ENCODE measurements around the gene KCNJ13. TPM values are rescaled to one million over a fixed set of nuclear protein-coding genes. Genes with fewer than 3 reads are reported as not detected.
"Not testable (repeated sequence)": the region's sequence is repeated elsewhere in the genome, so short reads cannot be mapped to it uniquely, and the experiment has no call there.

The KCNJ13 gene
- total RNA-seq, 1 experiment from 2014 or later, result not detected

DNA sequence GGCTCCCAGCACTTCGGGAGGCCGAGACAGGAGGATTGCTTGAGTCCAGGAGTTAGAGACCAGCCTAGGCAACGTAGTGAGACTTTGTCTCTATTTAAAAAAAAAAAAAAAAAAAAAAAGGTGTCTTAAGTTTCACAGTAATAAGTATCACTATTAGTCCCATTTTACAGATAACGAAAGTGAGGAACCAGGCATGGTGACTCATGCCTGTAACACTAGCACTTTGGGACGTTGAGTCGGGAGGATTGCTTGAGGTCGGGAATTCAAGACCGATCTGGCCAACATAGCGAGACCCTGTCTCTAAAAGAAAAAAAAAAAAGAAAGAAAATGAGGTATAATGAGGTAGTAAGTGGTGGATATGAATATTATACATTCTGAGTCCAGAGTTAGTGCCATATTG, 2.5 kb downstream of the KCNJ13 start:
- in situ Hi-C loops (cut with HindIII; ENCODE audit: low pct_unique_long_range_greater_than_20kb, low sequenced_read_pairs), result no loop called here
- no peak for DNase-seq (ENCODE audit: low read depth)

DNA sequence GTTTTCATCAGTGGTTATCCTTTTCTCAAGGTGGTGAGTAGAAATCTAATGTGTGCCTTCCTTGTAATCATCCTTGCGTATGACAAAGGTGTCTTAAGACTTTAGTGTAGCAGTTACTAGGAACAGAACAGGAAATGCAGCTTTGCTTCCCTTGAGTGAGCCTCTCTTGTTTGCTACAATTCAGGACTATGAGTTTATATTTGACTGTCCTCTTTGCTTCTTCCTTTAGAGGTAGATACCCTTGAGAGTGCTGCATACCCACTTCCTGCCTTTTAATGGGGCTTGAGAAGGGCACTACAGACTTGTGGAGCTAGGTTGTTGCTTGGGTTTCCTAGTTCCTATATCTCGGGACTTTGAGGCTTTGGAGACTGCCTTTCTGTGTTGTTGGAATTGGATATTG, 3.8 kb downstream of the KCNJ13 start:
- in situ Hi-C loops (cut with HindIII; ENCODE audit: low pct_unique_long_range_greater_than_20kb, low sequenced_read_pairs), result no loop called here
- DNase-seq (ENCODE audit: low read depth), result no peak

DNA sequence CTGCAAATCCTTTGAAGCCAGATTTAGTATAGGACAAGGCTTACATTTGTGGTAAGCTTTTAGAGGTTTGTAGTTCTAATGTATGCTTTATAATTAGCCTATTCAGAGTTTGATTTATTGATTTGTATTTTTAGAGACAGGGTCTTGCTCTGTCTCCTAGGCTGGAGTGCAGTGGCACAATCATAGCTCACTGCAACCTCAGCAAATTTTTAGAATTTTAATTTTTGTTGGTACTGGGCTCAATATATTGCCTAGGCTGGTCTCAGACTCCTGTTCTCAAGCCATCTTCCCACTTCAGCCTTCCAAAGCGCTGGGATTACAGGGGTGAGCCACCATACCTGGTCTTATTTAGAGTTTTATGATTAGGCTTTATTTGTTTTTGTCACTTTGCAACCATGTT, 4.5 kb downstream of the KCNJ13 start:
- in situ Hi-C loops (cut with HindIII; ENCODE audit: low pct_unique_long_range_greater_than_20kb, low sequenced_read_pairs), result no loop called here
- DNase-seq (ENCODE audit: low read depth), result no peak

DNA sequence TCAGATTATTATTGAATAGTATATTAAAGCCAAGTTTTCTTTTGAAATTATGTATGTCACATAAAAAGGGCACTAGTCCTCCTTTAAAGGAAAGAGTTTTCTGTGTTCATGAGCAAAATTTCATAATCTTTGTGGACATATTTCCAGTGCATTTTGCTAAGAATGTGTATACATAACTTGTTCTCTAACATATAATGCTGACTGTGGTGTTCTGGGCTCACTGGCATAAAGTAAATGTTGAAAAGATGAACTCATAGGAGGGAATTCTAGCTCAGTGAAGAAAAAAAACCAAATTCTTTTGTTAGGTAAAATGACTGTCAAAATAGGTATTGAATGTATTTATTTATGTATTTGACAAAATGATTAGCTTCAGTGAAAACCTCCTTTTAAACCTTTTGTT, 6.2 kb downstream of the KCNJ13 start:
- in situ Hi-C loops (cut with HindIII; ENCODE audit: low pct_unique_long_range_greater_than_20kb, low sequenced_read_pairs), result no loop called here
- no peak for DNase-seq (ENCODE audit: low read depth)

DNA sequence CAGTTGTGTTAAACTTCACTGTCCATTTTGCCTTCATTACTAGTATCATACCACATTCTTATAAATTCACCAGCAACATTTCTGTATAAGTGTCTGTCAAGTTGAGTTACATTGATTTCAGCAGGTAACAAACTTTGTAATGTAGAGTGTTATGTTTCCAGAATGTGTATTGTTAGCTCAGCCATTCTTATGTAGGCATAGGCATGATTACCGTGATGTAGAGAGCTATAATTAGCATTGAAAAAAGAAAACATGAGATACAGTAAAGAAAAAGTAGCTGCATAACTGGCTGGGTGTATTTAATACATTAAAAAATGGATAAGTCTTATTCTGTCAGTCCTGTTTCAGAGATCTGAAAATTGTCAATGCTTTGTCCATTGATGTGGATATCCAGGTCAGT, 8.5 kb downstream of the KCNJ13 start:
- in situ Hi-C loops (cut with HindIII; ENCODE audit: low pct_unique_long_range_greater_than_20kb, low sequenced_read_pairs), result no loop called here
- DNase-seq (ENCODE audit: low read depth), result no peak

DNA sequence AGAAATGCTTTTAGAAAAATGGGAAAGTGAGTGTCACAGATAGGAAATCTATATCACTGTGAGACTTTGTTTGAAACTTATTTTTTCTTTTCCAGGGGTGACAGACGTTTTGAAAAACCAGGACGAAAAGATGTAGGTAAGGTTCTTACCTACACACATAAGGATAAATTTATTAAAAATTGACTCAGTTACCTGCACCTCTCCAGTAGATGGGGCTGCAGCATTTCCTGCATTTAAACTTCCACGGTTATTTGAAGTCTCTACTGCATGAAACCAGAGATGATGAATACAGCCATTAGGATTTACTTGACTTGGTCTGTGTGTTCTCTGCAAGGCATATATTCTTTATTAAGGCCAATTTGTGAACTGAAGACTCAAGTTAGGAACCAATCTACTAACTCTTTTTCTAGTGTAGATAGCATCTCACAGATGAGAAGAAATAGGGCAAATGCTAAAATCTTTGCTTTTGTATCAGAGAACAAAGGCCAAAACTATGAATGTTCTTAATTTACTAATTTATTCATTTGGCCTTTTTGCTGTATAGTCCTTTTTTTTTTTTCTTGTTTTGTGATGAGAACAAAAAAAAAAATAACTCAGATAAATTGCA, 15.0 kb downstream of the KCNJ13 start:
- DNase-seq (ENCODE audit: low read depth), result peak; percentile 47
- in situ Hi-C loops (cut with HindIII; ENCODE audit: low pct_unique_long_range_greater_than_20kb, low sequenced_read_pairs), result no loop called here

DNA sequence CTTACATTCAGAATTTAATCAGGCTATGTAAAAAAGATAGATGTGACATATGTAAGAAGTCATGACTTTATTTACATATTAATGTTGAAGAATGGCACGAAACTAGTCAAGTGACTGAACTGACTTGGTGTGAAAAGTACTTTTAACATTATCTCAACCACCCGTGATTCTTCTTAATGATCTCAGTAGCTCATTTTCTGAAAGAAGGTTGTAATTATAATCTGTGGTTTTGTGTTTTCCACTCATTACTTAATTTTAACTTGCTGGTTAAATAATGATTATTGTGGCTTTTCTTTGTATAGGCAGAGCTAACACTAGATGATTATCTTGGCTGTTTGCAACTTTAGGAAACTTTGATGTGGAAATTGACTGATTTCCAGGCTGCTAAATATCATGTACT, 18.5 kb downstream of the KCNJ13 start:
- no peak for DNase-seq (ENCODE audit: low read depth)
- in situ Hi-C loops (cut with HindIII; ENCODE audit: low pct_unique_long_range_greater_than_20kb, low sequenced_read_pairs), result no loop called here

DNA sequence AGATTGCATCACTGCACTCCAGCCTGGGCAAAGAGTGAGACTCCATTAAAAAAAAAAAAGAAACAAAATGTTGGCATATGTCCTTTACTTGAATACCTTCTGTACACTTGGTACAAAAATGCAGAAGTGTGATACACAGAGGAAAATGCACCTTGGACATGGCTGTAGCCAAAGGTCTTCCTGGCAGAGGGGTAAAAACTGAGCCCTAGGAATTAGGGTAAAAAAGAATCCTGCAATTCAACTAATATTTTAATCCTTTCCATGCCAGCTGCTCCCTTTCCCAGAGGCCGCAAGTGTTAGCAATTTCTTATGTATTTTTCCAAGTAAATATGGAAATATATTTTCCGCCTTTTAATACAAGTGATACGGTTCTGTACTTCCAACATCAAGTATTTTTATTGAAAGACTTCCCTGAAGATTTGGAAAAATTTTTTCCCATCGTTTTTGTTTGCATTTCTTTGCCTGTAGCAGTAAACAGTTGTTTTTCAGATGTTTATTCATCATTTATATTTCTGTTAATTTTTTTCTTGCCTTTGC, 26.2 kb downstream of the KCNJ13 start:
- in situ Hi-C loops (cut with HindIII; ENCODE audit: low pct_unique_long_range_greater_than_20kb, low sequenced_read_pairs), result no loop called here
- no peak for DNase-seq (ENCODE audit: low read depth)

DNA sequence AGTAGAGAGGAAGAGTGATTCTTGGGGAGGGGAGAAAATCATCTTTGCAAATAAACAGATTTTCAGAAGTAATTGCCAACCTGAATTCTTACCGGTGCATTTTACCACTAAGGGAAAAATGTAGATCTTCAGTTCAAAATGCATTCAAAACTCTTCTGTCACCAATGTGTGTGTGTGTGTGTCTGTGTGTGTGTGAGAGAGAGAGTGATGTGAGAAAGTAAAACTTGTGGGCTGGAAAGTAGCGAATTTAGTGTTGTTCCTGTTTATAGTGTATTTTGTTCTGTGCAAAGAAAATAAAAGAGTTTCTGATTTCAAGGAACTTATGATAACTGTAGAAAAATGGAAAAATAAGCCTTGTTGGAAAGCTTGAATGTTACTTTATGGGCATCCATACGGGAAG, 27.0 kb downstream of the KCNJ13 start:
- no peak for DNase-seq (ENCODE audit: low read depth)
- in situ Hi-C loops (cut with HindIII; ENCODE audit: low pct_unique_long_range_greater_than_20kb, low sequenced_read_pairs), result no loop called here

DNA sequence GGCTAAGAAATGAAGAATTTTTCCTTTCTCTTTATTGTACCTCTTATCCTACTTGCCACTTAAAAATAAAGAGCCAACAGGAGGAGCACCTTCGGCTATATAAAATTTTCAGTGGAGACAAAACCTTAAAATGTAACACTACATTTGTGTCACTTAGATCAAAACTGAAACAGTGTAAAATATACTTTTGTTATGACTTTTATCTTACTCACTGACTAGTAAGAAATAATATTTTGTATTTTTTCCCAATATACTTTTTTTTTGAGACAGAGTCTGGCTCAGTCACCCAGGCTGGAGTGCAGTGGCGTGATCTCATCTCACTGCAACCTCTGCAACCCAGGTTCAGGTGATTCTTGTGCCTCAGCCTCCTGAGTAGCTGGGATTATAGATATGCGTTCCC, 28.3 kb downstream of the KCNJ13 start:
- DNase-seq (ENCODE audit: low read depth), result no peak
- in situ Hi-C loops (cut with HindIII; ENCODE audit: low pct_unique_long_range_greater_than_20kb, low sequenced_read_pairs), result no loop called here

DNA sequence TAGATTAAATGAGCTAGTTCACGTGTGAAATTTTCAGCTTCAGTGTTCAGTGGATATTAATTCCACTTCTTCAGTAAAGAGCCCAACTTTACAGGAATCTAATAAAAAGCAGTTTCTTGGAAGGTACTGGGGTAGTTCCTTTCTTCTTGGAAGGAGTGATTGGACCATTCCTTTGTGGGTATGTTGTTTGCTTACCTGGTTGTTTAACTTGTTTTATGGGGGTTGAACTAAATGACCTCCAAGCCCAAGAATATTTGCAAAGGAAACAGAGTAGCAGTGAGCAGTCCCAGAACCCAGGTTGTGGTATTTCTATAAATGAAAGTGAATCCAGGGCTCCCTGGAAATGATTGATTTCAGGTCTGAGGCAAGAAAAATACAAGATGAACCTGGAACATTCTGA, 31.4 kb downstream of the KCNJ13 start:
- in situ Hi-C loops (cut with HindIII; ENCODE audit: low pct_unique_long_range_greater_than_20kb, low sequenced_read_pairs), result no loop called here
- DNase-seq (ENCODE audit: low read depth), result no peak

DNA sequence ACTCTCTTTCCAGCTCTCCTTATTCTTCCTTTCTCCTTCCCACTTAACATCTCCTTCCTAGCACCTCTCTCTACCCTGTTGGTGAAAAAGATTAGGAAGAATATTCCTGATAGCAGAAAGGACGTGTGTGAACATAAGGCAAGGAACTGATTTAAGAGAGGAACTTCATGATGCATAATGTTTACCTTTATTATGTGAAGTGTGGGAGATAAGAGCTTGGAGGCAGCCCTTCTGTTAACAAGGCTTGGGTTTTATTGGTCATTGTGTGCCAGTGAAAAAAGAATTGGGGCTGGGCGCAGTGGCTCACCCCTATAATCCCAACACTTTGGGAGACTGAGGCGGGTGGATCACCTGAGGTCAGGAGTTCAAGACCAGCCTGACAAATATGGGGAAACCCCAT, 34.4 kb downstream of the KCNJ13 start:
- no peak for DNase-seq (ENCODE audit: low read depth)
- in situ Hi-C loops (cut with HindIII; ENCODE audit: low pct_unique_long_range_greater_than_20kb, low sequenced_read_pairs), result no loop called here

DNA sequence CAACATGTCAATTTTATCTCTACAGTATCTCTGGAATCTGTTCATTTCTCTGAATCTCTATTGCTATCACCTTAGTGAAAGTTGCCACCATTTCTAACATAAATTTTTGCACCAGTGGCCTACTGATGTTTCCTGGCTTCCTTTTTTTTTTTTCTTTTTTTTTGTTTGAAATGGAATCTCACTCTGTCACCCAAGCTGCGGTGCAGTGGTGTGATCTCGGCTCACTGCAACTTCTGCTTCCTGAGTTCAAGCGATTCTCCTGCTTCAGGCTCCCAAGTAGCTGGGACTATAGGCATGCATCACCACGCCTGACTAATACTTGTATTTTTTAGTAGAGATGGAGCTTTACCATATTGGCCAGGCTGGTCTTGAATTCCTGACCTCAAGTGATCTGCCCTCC, 35.1 kb downstream of the KCNJ13 start:
- in situ Hi-C loops (cut with HindIII; ENCODE audit: low pct_unique_long_range_greater_than_20kb, low sequenced_read_pairs), result no loop called here
- DNase-seq (ENCODE audit: low read depth), result no peak

DNA sequence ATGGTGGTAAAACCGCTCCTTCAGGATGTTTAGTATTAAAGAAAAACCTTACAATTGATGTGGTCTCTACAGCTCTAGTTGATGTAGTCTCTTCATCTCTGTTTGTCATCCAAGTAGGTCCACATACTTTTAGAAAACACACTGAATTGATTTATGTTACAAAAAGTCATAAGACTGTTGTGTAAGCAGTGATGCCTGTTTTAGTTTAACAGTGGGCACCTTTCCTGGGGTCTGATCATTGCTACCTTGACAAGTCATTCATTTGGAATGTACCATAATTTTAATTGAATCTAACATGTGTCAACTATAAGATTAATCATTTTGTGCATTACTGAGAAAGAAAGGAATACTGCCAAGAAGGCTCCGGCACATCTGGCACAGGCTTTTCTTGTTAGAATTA, 44.9 kb downstream of the KCNJ13 start:
- in situ Hi-C loops (cut with HindIII; ENCODE audit: low pct_unique_long_range_greater_than_20kb, low sequenced_read_pairs), result no loop called here
- DNase-seq (ENCODE audit: low read depth), result no peak

DNA sequence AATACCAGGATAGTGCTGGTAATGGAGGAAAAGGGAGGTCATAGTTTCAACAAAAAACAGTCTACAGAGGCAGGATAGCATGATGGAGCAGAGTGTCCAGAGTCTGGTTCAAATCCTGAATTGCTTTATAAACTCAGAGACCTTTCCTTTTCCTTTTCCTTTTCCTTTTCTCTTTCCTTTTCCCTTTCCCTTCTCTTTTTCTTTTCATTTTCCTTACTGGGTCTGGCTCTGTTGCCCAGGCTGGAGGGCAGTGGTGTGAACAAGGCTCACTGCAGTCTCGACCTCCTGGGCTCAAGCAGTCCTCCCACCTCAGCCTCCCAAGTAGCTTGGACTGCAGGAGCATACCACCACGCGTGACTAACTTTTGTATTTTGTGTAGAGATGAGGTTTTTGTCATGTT, 47.6 kb downstream of the KCNJ13 start:
- in situ Hi-C loops (cut with HindIII; ENCODE audit: low pct_unique_long_range_greater_than_20kb, low sequenced_read_pairs), result no loop called here
- DNase-seq (ENCODE audit: low read depth), result no peak

DNA sequence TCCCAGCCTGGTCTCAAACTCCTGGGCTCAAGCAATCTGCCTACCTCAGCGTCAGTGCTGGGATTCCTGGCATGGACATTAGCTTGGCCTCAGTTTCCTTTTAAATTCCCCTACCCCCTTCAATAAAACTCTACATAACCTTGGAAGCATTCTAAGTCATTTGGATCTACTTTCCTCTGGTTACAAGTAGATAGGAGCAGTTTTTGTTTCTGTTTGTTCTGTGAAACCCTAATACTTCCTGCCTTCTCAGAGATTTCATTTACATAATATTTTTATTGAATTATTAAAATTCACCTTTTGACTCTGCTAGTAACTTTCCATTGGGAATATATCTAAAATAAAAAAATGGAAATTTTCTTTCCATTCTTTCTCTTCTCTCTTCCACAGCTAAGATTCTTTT, 53.3 kb downstream of the KCNJ13 start:
- no peak for DNase-seq (ENCODE audit: low read depth)
- in situ Hi-C loops (cut with HindIII; ENCODE audit: low pct_unique_long_range_greater_than_20kb, low sequenced_read_pairs), result no loop called here

DNA sequence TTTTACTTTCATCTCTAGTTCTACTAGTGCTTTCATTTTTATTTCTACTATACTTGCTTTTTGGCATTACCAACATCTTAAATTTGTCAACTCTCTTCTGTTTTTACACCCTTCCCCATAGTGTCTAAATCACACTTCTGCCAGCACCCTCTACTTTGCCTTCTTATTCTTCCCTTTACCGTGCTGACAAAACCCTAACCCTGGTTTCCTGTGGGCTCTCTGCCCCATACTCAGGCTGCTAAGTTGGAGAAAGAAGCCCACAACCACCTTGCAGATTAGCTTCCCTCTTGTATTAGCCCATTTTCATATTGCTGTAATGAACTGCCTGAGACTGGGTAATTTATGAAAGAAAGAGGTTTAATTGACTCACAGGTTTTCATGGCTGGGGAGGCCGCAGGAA, 54.5 kb downstream of the KCNJ13 start:
- in situ Hi-C loops (cut with HindIII; ENCODE audit: low pct_unique_long_range_greater_than_20kb, low sequenced_read_pairs), result no loop called here
- DNase-seq (ENCODE audit: low read depth), result no peak

DNA sequence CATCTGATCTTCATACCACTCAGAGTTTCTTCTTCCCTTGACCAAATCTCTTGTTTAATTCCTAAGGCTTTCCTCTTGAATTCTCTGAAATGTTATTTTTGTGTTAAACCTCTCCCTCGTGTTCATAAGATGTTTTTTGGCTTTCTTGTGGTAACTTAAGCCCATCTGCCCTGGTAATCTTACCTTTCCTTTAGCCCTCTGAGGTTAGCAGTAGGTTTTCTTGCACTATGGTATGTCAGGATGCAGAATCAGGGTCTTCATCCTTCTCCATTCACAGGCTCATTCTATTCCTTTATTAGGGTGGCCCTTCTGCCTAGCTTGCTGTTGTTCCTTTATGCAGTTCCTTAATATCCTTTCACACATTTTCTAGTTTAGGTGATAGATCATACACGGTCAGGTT, 55.1 kb downstream of the KCNJ13 start:
- DNase-seq (ENCODE audit: low read depth), result no peak

DNA sequence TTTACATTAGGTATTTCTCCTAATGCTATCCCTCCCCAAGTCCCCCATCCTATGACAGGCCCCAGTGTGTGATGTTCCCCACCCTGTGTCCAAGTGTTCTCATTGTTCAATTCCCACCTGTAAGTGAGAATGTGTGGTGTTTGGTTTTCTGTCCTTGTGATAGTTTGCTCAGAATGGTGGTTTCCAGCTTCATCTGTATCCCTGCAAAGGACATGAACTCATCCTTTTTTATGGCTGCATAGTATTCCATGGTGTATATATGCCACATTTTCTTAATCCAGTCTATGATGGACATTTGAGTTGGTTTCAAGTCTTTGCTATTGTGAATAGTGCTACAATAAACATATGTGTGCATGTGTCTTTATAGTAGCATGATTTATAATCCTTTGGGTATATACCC, 56.3 kb downstream of the KCNJ13 start:
- DNase-seq (ENCODE audit: low read depth); in situ Hi-C loops (cut with HindIII; ENCODE audit: low pct_unique_long_range_greater_than_20kb, low sequenced_read_pairs): not testable (repeated sequence)

More for the DNA sequence above, 55.1 kb downstream of the KCNJ13 start:
- in situ Hi-C loops (cut with HindIII; ENCODE audit: low pct_unique_long_range_greater_than_20kb, low sequenced_read_pairs), result no loop called here
